Smooth muscle cell (in vitro differentiated cells): ENCODE data around the gene IRX1. TPM values are rescaled to one million over a fixed set of nuclear protein-coding genes. Genes with fewer than 3 reads are reported as not detected.

Experiments
- DNase-seq: peaks from one replicate; lab custom pipeline; 2025; ENCODE audit not compliant: unreplicated experiment; lab: John Stamatoyannopoulos, UW
- H2AFZ ChIP-seq: fragments of 200-600 bp; sonication (generic); 2 replicates; pipeline ENCODE4 v1.6.0; 2016; ENCODE audit warnings: antibody characterized with exemption, low read depth, mild to moderate bottlenecking
- H3F3A ChIP-seq: fragments of 200-600 bp; sonication (generic); 2 replicates; pipeline ENCODE4 v1.6.0; 2017; ENCODE audit warnings: antibody characterized with exemption, low read depth
- H3K27ac ChIP-seq: fragments of 200-600 bp; sonication (generic); 2 replicates; pipeline ENCODE4 v1.5.1; 2016; ENCODE audit warnings: low read depth, mild to moderate bottlenecking
- H3K27me3 ChIP-seq: fragments of 200-600 bp; sonication (generic); 2 replicates; pipeline ENCODE4 v1.6.1; 2016; ENCODE audit warnings: low read depth, mild to moderate bottlenecking
- H3K36me3 ChIP-seq: fragments of 200-600 bp; sonication (generic); 2 replicates; pipeline ENCODE4 v1.5.1; 2016; ENCODE audit warnings: low read depth
- H3K4me1 ChIP-seq: fragments of 200-600 bp; sonication (generic); 2 replicates; pipeline ENCODE4 v1.5.1; 2016; ENCODE audit warnings: low read depth
- H3K4me2 ChIP-seq: fragments of 200-600 bp; sonication (generic); 2 replicates; pipeline ENCODE4 v1.6.0; 2016; ENCODE audit warnings: mild to moderate bottlenecking
- H3K4me3 ChIP-seq: fragments of 200-600 bp; sonication (generic); 2 replicates; pipeline ENCODE4 v1.5.1; 2016; ENCODE audit warnings: mild to moderate bottlenecking
- H3K79me2 ChIP-seq: fragments of 200-600 bp; sonication (generic); 2 replicates; pipeline ENCODE4 v1.6.0; 2016; ENCODE audit warnings: low read depth, mild to moderate bottlenecking
- H3K9ac ChIP-seq: fragments of 200-600 bp; sonication (generic); 2 replicates; pipeline ENCODE4 v1.6.0; 2016; ENCODE audit warnings: low read depth
- H3K9me3 ChIP-seq: fragments of 200-600 bp; sonication (generic); replicated peaks from 2 replicates; pipeline ENCODE4 v1.5.1; 2016; ENCODE audit warnings: low read depth
- H4K20me1 ChIP-seq: fragments of 200-600 bp; sonication (generic); 2 replicates; pipeline ENCODE4 v1.6.0; 2016; ENCODE audit warnings: low read depth
- WGBS: methylation state at CpG from one replicate; pipeline ENCODE4 v1.1.7; 2016; ENCODE audit warnings: low lambda C conversion rate; 5-methylcytosine and 5-hydroxymethylcytosine counted together
- polyA plus RNA-seq: library from polyadenylated mRNA; unstranded; fragments of >200 nt; fragmentation: Nextera tagmentation; extraction: Ambion mirVana; gene quantifications from 2 replicates; pipeline ENCODE4 v1.2.1, GENCODE V29; 2016
- total RNA-seq: library from RNA; depleted of rRNA; stranded (reverse); fragments of >200 nt; gene quantifications from 2 replicates; pipeline ENCODE4 v1.2.3, GENCODE V29; 2014
- TF ChIP-seq, protein P1 (sequence below): fragments of 200-600 bp; sonication (generic); IDR thresholded peaks from 2 replicates; pipeline ENCODE4 v1.5.1; 2017; ENCODE audit warnings: borderline replicate concordance, mild to moderate bottlenecking, antibody characterized with exemption; ENCODE audit not compliant: insufficient read depth, poor library complexity, severe bottlenecking

The IRX1 gene
- total and polyA plus RNA-seq, 2 experiments from 2014 or later, result 0.30 to 0.67 TPM

DNA sequence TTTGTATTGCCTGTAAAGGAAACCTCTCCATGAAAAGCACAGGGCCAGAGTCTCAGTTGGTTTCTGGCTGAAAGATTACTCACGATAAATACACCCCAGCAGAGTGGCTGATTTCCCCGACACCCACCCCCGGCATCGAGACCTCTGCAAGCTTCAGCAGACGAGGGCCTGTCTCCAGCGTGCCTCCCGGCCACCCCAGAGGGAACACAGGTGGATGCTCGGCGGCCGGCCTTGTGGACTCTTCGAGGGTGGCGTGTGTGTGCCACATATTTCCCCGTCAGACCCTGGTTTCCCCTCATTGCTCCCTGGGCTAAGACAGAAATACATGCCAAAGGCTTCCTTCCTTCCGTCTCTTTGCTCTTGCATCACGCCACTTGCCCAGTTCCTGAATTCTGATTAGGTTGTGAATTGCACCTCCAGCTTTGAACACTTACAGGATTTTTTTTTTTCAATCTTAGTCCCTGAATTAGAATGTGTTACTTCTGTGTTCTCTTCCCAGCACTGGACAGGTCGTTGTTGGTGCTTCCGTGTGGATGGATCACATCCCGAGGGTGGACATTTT, 13.6 kb downstream of the IRX1 start:
- H3K27me3 ChIP-seq, result peaks cover 69% of the 10 kb centered on the region
- no peaks in the 10 kb centered on the region for H3F3A ChIP-seq
- TF ChIP-seq, protein P1, sequence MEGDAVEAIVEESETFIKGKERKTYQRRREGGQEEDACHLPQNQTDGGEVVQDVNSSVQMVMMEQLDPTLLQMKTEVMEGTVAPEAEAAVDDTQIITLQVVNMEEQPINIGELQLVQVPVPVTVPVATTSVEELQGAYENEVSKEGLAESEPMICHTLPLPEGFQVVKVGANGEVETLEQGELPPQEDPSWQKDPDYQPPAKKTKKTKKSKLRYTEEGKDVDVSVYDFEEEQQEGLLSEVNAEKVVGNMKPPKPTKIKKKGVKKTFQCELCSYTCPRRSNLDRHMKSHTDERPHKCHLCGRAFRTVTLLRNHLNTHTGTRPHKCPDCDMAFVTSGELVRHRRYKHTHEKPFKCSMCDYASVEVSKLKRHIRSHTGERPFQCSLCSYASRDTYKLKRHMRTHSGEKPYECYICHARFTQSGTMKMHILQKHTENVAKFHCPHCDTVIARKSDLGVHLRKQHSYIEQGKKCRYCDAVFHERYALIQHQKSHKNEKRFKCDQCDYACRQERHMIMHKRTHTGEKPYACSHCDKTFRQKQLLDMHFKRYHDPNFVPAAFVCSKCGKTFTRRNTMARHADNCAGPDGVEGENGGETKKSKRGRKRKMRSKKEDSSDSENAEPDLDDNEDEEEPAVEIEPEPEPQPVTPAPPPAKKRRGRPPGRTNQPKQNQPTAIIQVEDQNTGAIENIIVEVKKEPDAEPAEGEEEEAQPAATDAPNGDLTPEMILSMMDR, result no peak
- no peaks in the 10 kb centered on the region for H3K36me3 ChIP-seq
- H3K9ac ChIP-seq, result no peak overlapping the region
- no peak overlapping the region for H3K4me2 ChIP-seq
- H3K27ac ChIP-seq, result no peak overlapping the region
- no peaks in the 10 kb centered on the region for H4K20me1 ChIP-seq
- no peak for DNase-seq
- H3K4me1 ChIP-seq, result no peaks in the 10 kb centered on the region
- no peak overlapping the region for H3K4me3 ChIP-seq
- H3K9me3 ChIP-seq, result no peaks in the 10 kb centered on the region
- 84% methylated on average over 18 of the region's 18 CpGs for WGBS
- no peak overlapping the region for H2AFZ ChIP-seq
- H3K79me2 ChIP-seq, result no peaks in the 10 kb centered on the region

DNA sequence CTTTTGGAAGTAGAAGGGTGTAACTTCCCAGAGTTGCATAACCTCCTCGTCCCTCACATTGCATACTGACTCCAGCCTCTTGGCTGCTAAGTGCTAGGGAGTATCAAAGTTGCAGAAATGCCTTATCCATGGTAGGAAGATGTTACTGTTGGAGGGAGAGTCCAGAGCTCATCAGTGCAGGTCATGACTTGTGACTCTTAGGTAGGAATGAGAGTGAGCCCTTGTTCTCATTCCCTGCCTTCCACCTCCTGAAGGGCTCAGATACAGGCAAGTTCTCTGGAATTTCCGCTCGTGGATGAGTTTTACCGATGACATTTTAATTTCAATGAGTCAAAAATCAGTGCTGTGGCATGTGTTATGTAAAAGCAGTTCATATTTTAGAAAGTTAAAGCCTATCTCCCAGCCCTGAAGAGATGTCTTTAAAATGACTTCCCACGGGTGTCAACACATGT, 17.0 kb downstream of the IRX1 start:
- no peaks in the 10 kb centered on the region for H3K4me1 ChIP-seq
- no peaks in the 10 kb centered on the region for H3F3A ChIP-seq
- H3K27me3 ChIP-seq, result peaks cover 35% of the 10 kb centered on the region
- no peaks in the 10 kb centered on the region for H4K20me1 ChIP-seq
- H3K36me3 ChIP-seq, result no peaks in the 10 kb centered on the region
- no peaks in the 10 kb centered on the region for H3K9me3 ChIP-seq
- no peak for DNase-seq
- no peak overlapping the region for H3K4me3 ChIP-seq
- WGBS, result 71% methylated on average over 5 of the region's 5 CpGs
- no peak overlapping the region for H3K4me2 ChIP-seq
- H3K27ac ChIP-seq, result no peak overlapping the region
- H2AFZ ChIP-seq, result no peak overlapping the region
- no peak overlapping the region for H3K9ac ChIP-seq
- H3K79me2 ChIP-seq, result no peaks in the 10 kb centered on the region
- TF ChIP-seq, protein P1, result no peak

DNA sequence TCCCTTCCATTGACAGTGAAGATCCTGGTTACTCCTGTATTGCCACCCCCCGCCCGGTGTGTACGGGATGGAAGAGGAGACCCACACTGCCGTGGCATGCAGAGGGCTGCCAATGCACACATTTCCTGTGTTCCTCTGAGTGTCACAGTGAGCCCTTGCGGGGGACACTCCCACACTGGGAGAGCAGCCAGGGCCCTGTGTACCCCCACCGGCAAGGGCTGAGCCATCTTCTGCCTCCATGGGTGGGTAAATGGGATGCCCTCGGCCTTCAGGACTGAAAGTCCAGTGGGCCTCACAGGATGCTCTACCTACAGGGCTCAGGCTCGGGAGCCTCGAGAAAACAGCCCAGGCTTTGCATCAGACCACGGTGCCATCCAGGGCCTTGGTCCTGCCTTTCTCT, 18.1 kb downstream of the IRX1 start:
- 92% methylated on average over 10 of the region's 10 CpGs for WGBS
- no peak for DNase-seq
- no peak overlapping the region for H3K27ac ChIP-seq

More for the DNA sequence above, 18.1 kb downstream of the IRX1 start:
- Histone ChIP-seq H3K4me1 (no peaks in the 10 kb centered on the region), H3K27me3 (peaks cover 24% of the 10 kb centered on the region), H2AFZ (no peak overlapping the region), H3K79me2 (no peaks in the 10 kb centered on the region), H3K4me2 (no peak overlapping the region), H3K4me3 (no peak overlapping the region), H4K20me1 (no peaks in the 10 kb centered on the region), H3K9ac (no peak overlapping the region), H3K9me3 (no peaks in the 10 kb centered on the region), H3K36me3 (no peaks in the 10 kb centered on the region), H3F3A (no peaks in the 10 kb centered on the region)
- TF ChIP-seq, protein P1, result no peak
